Measurements from ENCODE around the gene ASH1L.
"Not testable (repeated sequence)": the region's sequence is repeated elsewhere in the genome, so short reads cannot be mapped to it uniquely, and the experiment has no call there.

The ASH1L gene

GRCh38 chr1:155561779-155562580 lies 623 bp downstream of the ASH1L start:
- DNase-seq, result peak in 39 of 51 donors; percentile 8 to 78 (median 51)

GRCh38 chr1:155555915-155556314 lies 6.7 kb downstream of the ASH1L start:
- DNase-seq, result no peak

- no peak for DNase-seq
Measured at GRCh38 chr1:155553349-155553748, 9.3 kb downstream of the ASH1L start.

- DNase-seq, result no peak
Measured at GRCh38 chr1:155548706-155549105, 13.9 kb downstream of the ASH1L start.

GRCh38 chr1:155540000-155540874 lies 22.4 kb downstream of the ASH1L start:
- DNase-seq, result no peak

GRCh38 chr1:155537193-155537592 lies 25.4 kb downstream of the ASH1L start:
- no peak for DNase-seq

GRCh38 chr1:155531624-155532023 lies 31.0 kb downstream of the ASH1L start:
- DNase-seq, result no peak

GRCh38 chr1:155529929-155530328 lies 32.7 kb downstream of the ASH1L start:
- DNase-seq, result no peak

- DNase-seq, result no peak
Measured at GRCh38 chr1:155529109-155529508, 33.5 kb downstream of the ASH1L start.

GRCh38 chr1:155527677-155528076 lies 34.9 kb downstream of the ASH1L start:
- DNase-seq, result peak in 2 of 51 donors; percentile 2 to 14

- no peak for DNase-seq
Measured at GRCh38 chr1:155526356-155526755, 36.2 kb downstream of the ASH1L start.

- DNase-seq, result no peak
Measured at GRCh38 chr1:155522069-155522468, 40.5 kb downstream of the ASH1L start.

- DNase-seq, result no peak
Measured at GRCh38 chr1:155518484-155518883, 44.1 kb downstream of the ASH1L start.

GRCh38 chr1:155514582-155515187 lies 47.9 kb downstream of the ASH1L start:
- DNase-seq, result no peak

GRCh38 chr1:155513300-155513916 lies 49.2 kb downstream of the ASH1L start:
- no peak for DNase-seq

- not testable (repeated sequence) for DNase-seq
Measured at GRCh38 chr1:155511385-155511784, 51.2 kb downstream of the ASH1L start.

- no peak for DNase-seq
Measured at GRCh38 chr1:155509064-155509463, 53.5 kb downstream of the ASH1L start.

GRCh38 chr1:155507945-155508344 lies 54.7 kb downstream of the ASH1L start:
- no peak for DNase-seq

GRCh38 chr1:155505963-155506362 lies 56.6 kb downstream of the ASH1L start:
- DNase-seq, result not testable (repeated sequence)

- DNase-seq, result peak in 1 of 51 donors; percentile 20
Measured at GRCh38 chr1:155504207-155504606, 58.4 kb downstream of the ASH1L start.

GRCh38 chr1:155499953-155500639 lies 62.5 kb downstream of the ASH1L start:
- DNase-seq, result peak in 2 of 51 donors; percentile 11 to 46
